Caco-2 (cell line): ENCODE results near the gene FPGS. TPM values are rescaled to one million over a fixed set of nuclear protein-coding genes. Genes with fewer than 3 reads are reported as not detected.

Source experiments
- BruUV-seq: library from RNA; stranded (reverse); fragments of 400-500 nt; replicated peaks from 2 replicates; lab custom pipeline; 2021; lab: Mats Ljungman, UMichigan
- CTCF ChIA-PET: fragments of 300-600 bp; sonication (Branson Sonifier 250); formaldehyde crosslinking; loops from one replicate; lab custom pipeline; 2022; ENCODE audit warnings: antibody characterized with exemption; lab: Charles Lee
- POLR2A ChIA-PET: fragments of 300-600 bp; sonication (Branson Sonifier 250); formaldehyde crosslinking; loops from one replicate; lab custom pipeline; 2022; ENCODE audit warnings: antibody characterized with exemption; lab: Charles Lee
- DNase-seq, 2 experiments: peaks; one replicate each; pipeline versions ENCODE4 v3.0.0 to v3.0.0-alpha.2; 2020 to 2022
- H3K27me3 ChIP-seq: replicated peaks from 2 replicates; pipeline ENCODE4 v1.6.0; 2011; ENCODE audit warnings: low read length; ENCODE audit not compliant: control insufficient read depth, insufficient read depth
- H3K36me3 ChIP-seq: 2 replicates; pipeline ENCODE4 v1.5.1; 2011; ENCODE audit warnings: low read length; ENCODE audit not compliant: control insufficient read depth, insufficient read depth
- H3K4me1 ChIP-seq: fragments of 250-450 bp; sonication (Bioruptor Pico); 2 replicates; pipeline ENCODE4 v1.5.1; 2020; ENCODE audit warnings: mild to moderate bottlenecking
- H3K4me3 ChIP-seq: 2 replicates; pipeline ENCODE4 v1.5.1; 2011; ENCODE audit warnings: low read depth, mild to moderate bottlenecking, control low read depth, low read length
- H3K9me3 ChIP-seq: fragments of 250-450 bp; sonication (Bioruptor Pico); 2 replicates; pipeline ENCODE4 v1.5.1; 2020; ENCODE audit warnings: mild to moderate bottlenecking, moderate library complexity
- H3K27ac Mint-ChIP-seq: one replicate; pipeline ENCODE4 v1.8.0; 2022; ENCODE audit warnings: mixed read lengths; ENCODE audit not compliant: unreplicated experiment
- H3K27me3 Mint-ChIP-seq: one replicate; pipeline ENCODE4 v1.8.0; 2022; ENCODE audit warnings: mixed read lengths; ENCODE audit not compliant: insufficient read depth, unreplicated experiment
- H3K36me3 Mint-ChIP-seq: one replicate; pipeline ENCODE4 v1.8.0; 2022; ENCODE audit warnings: mild to moderate bottlenecking, mixed read lengths; ENCODE audit not compliant: insufficient read depth, unreplicated experiment
- H3K4me1 Mint-ChIP-seq: one replicate; pipeline ENCODE4 v1.8.0; 2022; ENCODE audit warnings: low read depth, mixed read lengths; ENCODE audit not compliant: unreplicated experiment
- H3K4me3 Mint-ChIP-seq: one replicate; pipeline ENCODE4 v1.8.0; 2022; ENCODE audit warnings: mild to moderate bottlenecking, moderate library complexity, mixed read lengths; ENCODE audit not compliant: unreplicated experiment
- H3K9me3 Mint-ChIP-seq: one replicate; pipeline ENCODE4 v1.8.0; 2022; ENCODE audit warnings: mixed read lengths; ENCODE audit not compliant: unreplicated experiment
- intact Hi-C: fragments of 100-400 bp; cut with micrococcal nuclease; formaldehyde crosslinking; loops from one replicate; pipeline ENCODE4 v1.10.0; 2022; ENCODE audit not compliant: unreplicated experiment
- total RNA-seq: library from RNA; stranded (reverse); gene quantifications from 2 replicates; pipeline ENCODE4 v1.2.3, GENCODE V29; 2022
- TF ChIP-seq, protein P1 (sequence below), 2 experiments: fragments of 200-600 bp in 1 of 2; IDR thresholded peaks; 1 replicate in 1 of 2; 2 replicates in 1 of 2; pipeline versions ENCODE4 v1.5.1 to v1.8.0; 2011 to 2022; ENCODE audit warnings: antibody characterized with exemption in 1 of 2, control low read depth in 1 of 2, inconsistent platforms in 1 of 2, low read depth in 1 of 2, low read length in 1 of 2, mild to moderate bottlenecking in 1 of 2, moderate library complexity in 1 of 2; ENCODE audit not compliant: insufficient read depth in 1 of 2, severe bottlenecking in 1 of 2, unreplicated experiment in 1 of 2

The FPGS gene
- total RNA-seq, 1 experiment from 2014 or later: 54.4 TPM

- H3K9me3 Mint-ChIP-seq: no peaks in the 10 kb centered on the region
- H3K4me3 Mint-ChIP-seq: no peak overlapping the region
- H3K27me3 Mint-ChIP-seq: peaks cover 16% of the 10 kb centered on the region
- no peaks in the 10 kb centered on the region for H3K36me3 ChIP-seq
- peaks cover 5% of the 10 kb centered on the region for H3K36me3 Mint-ChIP-seq
- peaks cover 2% of the 10 kb centered on the region for H3K27me3 ChIP-seq
- TF ChIP-seq, protein P1, sequence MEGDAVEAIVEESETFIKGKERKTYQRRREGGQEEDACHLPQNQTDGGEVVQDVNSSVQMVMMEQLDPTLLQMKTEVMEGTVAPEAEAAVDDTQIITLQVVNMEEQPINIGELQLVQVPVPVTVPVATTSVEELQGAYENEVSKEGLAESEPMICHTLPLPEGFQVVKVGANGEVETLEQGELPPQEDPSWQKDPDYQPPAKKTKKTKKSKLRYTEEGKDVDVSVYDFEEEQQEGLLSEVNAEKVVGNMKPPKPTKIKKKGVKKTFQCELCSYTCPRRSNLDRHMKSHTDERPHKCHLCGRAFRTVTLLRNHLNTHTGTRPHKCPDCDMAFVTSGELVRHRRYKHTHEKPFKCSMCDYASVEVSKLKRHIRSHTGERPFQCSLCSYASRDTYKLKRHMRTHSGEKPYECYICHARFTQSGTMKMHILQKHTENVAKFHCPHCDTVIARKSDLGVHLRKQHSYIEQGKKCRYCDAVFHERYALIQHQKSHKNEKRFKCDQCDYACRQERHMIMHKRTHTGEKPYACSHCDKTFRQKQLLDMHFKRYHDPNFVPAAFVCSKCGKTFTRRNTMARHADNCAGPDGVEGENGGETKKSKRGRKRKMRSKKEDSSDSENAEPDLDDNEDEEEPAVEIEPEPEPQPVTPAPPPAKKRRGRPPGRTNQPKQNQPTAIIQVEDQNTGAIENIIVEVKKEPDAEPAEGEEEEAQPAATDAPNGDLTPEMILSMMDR (IDR thresholded peaks at IDR 0.05; ENCODE audit: insufficient read depth in 1 of 2, low read depth in 1 of 2, low read length in 1 of 2, severe bottlenecking in 1 of 2, unreplicated experiment in 1 of 2): no peak
- H3K4me1 Mint-ChIP-seq: no peaks in the 10 kb centered on the region
- H3K4me3 ChIP-seq: no peak overlapping the region
- no TSS peak for BruUV-seq
- 0 out of 2 replicates have a peak, but pooled peaks cover 3% of the 10 kb centered on the region for H3K4me1 ChIP-seq
- no peak overlapping the region for H3K27ac Mint-ChIP-seq
- DNase-seq: no peak
- CTCF ChIA-PET: no interaction called here
- intact Hi-C loops: no loop called here
- H3K9me3 ChIP-seq: no peaks in the 10 kb centered on the region
- POLR2A ChIA-PET: no interaction called here
Observed at GRCh38 chr9:127758843-127759242, 43.8 kb upstream of the FPGS start.

GRCh38 chr9:127761061-127761460, 41.6 kb upstream of the FPGS start:
- Histone ChIP-seq H3K27me3 (no peaks in the 10 kb centered on the region; the same call in 1 of the 2 replicates), H3K4me1 (no peaks in the 10 kb centered on the region), H3K4me3 (no peak overlapping the region), H3K9me3 (no peaks in the 10 kb centered on the region), H3K36me3 (no peaks in the 10 kb centered on the region)
- no peaks in the 10 kb centered on the region for H3K36me3 Mint-ChIP-seq
- TF ChIP-seq, protein P1 (IDR thresholded peaks at IDR 0.05; ENCODE audit: insufficient read depth in 1 of 2, low read depth in 1 of 2, low read length in 1 of 2, severe bottlenecking in 1 of 2, unreplicated experiment in 1 of 2): no peak
- H3K4me3 Mint-ChIP-seq: no peak overlapping the region
- peaks cover 14% of the 10 kb centered on the region for H3K27me3 Mint-ChIP-seq
- no peak overlapping the region for H3K27ac Mint-ChIP-seq
- CTCF ChIA-PET: no interaction called here
- no peaks in the 10 kb centered on the region for H3K9me3 Mint-ChIP-seq
- POLR2A ChIA-PET: no interaction called here
- intact Hi-C loops: no loop called here
- no peaks in the 10 kb centered on the region for H3K4me1 Mint-ChIP-seq
- no peak for DNase-seq
- no TSS peak for BruUV-seq

DNA sequence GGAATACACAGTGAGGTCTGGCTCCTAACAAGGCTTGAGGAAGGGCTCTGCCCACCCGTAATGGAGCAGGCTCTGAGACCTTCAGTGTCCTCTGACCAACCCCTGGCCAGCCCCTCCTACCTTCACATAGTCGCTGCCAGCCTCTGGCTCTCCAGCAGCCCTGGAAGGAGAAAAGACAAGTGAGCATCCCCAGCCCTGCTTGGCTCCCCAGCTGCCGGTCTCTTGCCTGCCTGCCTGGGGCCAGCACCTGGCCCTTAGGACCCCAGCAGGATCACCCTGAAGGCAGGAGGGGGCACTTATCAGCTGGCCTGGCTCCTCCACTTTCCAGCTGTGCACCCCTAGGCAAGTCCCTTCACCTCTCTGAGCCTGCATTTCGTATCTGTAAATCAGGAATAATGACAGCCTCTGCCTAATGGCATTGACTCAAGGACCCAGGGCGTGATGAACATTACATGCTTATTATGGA, 41.2 kb upstream of the FPGS start:
- no peaks in the 10 kb centered on the region for H3K36me3 Mint-ChIP-seq
- no peaks in the 10 kb centered on the region for H3K9me3 Mint-ChIP-seq
- POLR2A ChIA-PET: no interaction called here
- DNase-seq: no peak
- Histone ChIP-seq H3K4me3 (no peak overlapping the region), H3K4me1 (no peaks in the 10 kb centered on the region), H3K36me3 (no peaks in the 10 kb centered on the region), H3K9me3 (no peaks in the 10 kb centered on the region), H3K27me3 (no peaks in the 10 kb centered on the region; the same call in 1 of the 2 replicates)
- no TSS peak for BruUV-seq
- CTCF ChIA-PET: no interaction called here
- no peak overlapping the region for H3K4me3 Mint-ChIP-seq
- TF ChIP-seq, protein P1 (IDR thresholded peaks at IDR 0.05; ENCODE audit: insufficient read depth in 1 of 2, low read depth in 1 of 2, low read length in 1 of 2, severe bottlenecking in 1 of 2, unreplicated experiment in 1 of 2): no peak
- H3K4me1 Mint-ChIP-seq: no peaks in the 10 kb centered on the region
- intact Hi-C loops: no loop called here
- H3K27ac Mint-ChIP-seq: no peak overlapping the region
- peaks cover 14% of the 10 kb centered on the region for H3K27me3 Mint-ChIP-seq
